Body of pancreas (tissue), 4 donors: Measurements from ENCODE around the gene MYL3. TPM values are rescaled to one million over a fixed set of nuclear protein-coding genes. Genes with fewer than 3 reads are reported as not detected.

Experiments used
- ATAC-seq: fragments of 150-250 bp; one replicate; pipeline ENCODE4 v1.9.1; 2016
- DNase-seq, 4 donors: peaks; one replicate each; pipeline ENCODE4 v3.0.0-alpha.2; 2019
- H3K27ac ChIP-seq, 4 donors: fragments of 200-600 bp; sonication (generic); 1 replicate in 3 of 4; 2 replicates in 1 of 4; pipeline versions ENCODE4 v1.5.1 to v1.6.1; 2016 to 2019; ENCODE audit warnings: mild to moderate bottlenecking in 1 of 4, mixed read lengths in 1 of 4, moderate library complexity in 1 of 4
- H3K27me3 ChIP-seq, 2 donors: fragments of 200-600 bp; sonication (generic); one replicate each; pipeline ENCODE4 v1.6.0; 2016; ENCODE audit warnings: mild to moderate bottlenecking in 1 of 2
- H3K36me3 ChIP-seq, 2 donors: fragments of 200-600 bp; sonication (generic); replicated peaks in 1 of 2; 2 replicates each; pipeline ENCODE4 v1.5.1; 2016; ENCODE audit warnings: low read depth in 2 of 2; ENCODE audit not compliant: insufficient read depth in 1 of 2
- H3K4me1 ChIP-seq: fragments of 200-600 bp; sonication (generic); one replicate; pipeline ENCODE4 v1.6.0; 2016
- H3K4me3 ChIP-seq, 2 donors: fragments of 200-600 bp; sonication (generic); 1 replicate in 1 of 2; 2 replicates in 1 of 2; pipeline ENCODE4 v1.5.1; 2016 to 2019
- H3K9me3 ChIP-seq, 3 donors: fragments of 200-600 bp; sonication (generic); 1 replicate in 2 of 3; 2 replicates in 1 of 3; pipeline ENCODE4 v1.5.1; 2016
- CTCF ChIP-seq, 7 experiments: fragments of 450-650 bp in 4 of 7; fragments of 200-600 bp in 3 of 7; sonication (generic) in 3 of 7; IDR thresholded peaks; one replicate each; pipeline ENCODE4 v1.5.1; 2016 to 2019; ENCODE audit warnings: antibody characterized with exemption in 7 of 7
- POLR2A ChIP-seq, 3 donors: fragments of 450-650 bp; IDR thresholded peaks; one replicate each; pipeline ENCODE4 v1.6.1; 2016; ENCODE audit warnings: antibody characterized with exemption in 3 of 3, mild to moderate bottlenecking in 2 of 3
- WGBS, 2 donors: methylation state at CpG; one replicate each; pipeline ENCODE4 v1.1.5; 2017; 5-methylcytosine and 5-hydroxymethylcytosine counted together
- intact Hi-C: fragments of 100-400 bp; cut with DNase I; formaldehyde crosslinking; loops from one replicate; pipeline ENCODE4 v1.15.1; 2023
- total RNA-seq, 2 donors: library from RNA; depleted of rRNA; stranded (reverse); fragments of >200 nt; gene quantifications; one replicate each; pipeline ENCODE4 v1.1.0, GENCODE V29; 2016

MYL3 gene
- total RNA-seq, 2 donors from 2014 or later = 10.4 TPM; not detected in 1

- no peak for ATAC-seq
- no peak for TF ChIP-seq POLR2A (IDR thresholded peaks at IDR 0.05)
- no peak for TF ChIP-seq CTCF (IDR thresholded peaks at IDR 0.05)
- H3K27me3 ChIP-seq = no peaks in the 10 kb centered on the region
- H3K4me3 ChIP-seq = no peak overlapping the region
- intact Hi-C loops = no loop called here
- H3K27ac ChIP-seq = no peak overlapping the region
- WGBS, 2 donors = 44 to 57% methylated on average over 8 to 12 of the region's 12 CpGs
- H3K4me1 ChIP-seq = peaks cover 22% of the 10 kb centered on the region
- no peak for DNase-seq
- no peaks in the 10 kb centered on the region for H3K9me3 ChIP-seq
- no peaks in the 10 kb centered on the region for H3K36me3 ChIP-seq
Measured at GRCh38 chr3:46865031-46865507, 1.8 kb upstream of the MYL3 start.

DNA sequence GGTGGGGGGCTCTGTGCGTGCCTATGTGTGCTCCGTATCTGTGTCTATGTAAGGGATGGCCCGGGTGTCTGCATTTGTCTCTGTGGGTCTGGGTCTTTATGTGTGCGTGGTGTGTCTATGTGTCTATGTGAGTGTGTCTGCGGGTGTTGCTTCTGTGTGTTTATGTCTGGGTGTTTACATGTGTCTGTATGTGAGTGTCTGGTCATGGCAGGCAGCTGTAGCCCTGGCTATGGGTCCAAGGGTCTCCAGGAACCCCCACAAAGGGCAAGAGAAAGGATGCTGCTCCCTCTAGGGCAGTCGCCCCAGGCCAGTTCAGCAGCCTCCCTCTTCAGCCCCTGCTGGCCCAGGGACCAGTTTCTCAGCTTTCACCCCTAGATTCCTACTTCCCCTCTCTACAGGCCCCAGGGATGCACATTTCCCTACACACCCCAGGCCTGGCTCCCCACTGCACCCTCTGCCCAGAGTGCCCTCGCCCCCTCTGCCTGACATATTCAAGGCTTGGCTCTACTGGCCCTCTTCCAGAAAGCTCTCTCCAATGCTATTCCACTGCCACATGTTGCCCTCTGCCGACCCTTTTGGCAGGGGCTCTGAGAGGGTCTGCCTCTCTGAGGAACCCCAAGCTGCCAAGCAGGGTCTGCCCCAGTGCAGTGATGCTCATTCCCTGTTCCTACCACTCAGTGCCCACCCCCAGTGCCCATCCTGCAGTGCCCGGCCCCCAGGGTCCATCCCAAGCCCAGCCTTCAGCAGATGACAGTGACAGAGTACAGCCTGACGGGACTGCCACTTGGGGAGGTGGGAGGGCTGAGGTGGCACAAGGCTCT, 1.0 kb upstream of the MYL3 start:
- DNase-seq = no peak
- intact Hi-C loops = no loop called here
- no peaks in the 10 kb centered on the region for H3K9me3 ChIP-seq
- no peak overlapping the region for H3K27ac ChIP-seq
- TF ChIP-seq POLR2A (IDR thresholded peaks at IDR 0.05) = no peak
- TF ChIP-seq CTCF (IDR thresholded peaks at IDR 0.05) = no peak
- H3K36me3 ChIP-seq = no peaks in the 10 kb centered on the region
- WGBS, 2 donors = 66 to 84% methylated on average over 6 to 10 of the region's 10 CpGs
- H3K27me3 ChIP-seq = no peaks in the 10 kb centered on the region
- H3K4me3 ChIP-seq = no peak overlapping the region
- ATAC-seq = no peak
- peaks cover 22% of the 10 kb centered on the region for H3K4me1 ChIP-seq

- Histone ChIP-seq H3K4me1 (peaks cover 12% of the 10 kb centered on the region), H3K9me3 (no peaks in the 10 kb centered on the region), H3K4me3 (no peak overlapping the region), H3K27ac (no peak overlapping the region), H3K27me3 (no peaks in the 10 kb centered on the region), H3K36me3 (no peaks in the 10 kb centered on the region)
- no peak for ATAC-seq
- intact Hi-C loops = no loop called here
- 73 to 89% methylated on average over 4 to 7 of the region's 7 CpGs for WGBS, 2 donors
- peak in 1 of 4 donors; percentile 7 for DNase-seq
- no peak for TF ChIP-seq CTCF (IDR thresholded peaks at IDR 0.05)
- no peak for TF ChIP-seq POLR2A (IDR thresholded peaks at IDR 0.05)
Measured at GRCh38 chr3:46862369-46863025, 747 bp downstream of the MYL3 start.

DNA sequence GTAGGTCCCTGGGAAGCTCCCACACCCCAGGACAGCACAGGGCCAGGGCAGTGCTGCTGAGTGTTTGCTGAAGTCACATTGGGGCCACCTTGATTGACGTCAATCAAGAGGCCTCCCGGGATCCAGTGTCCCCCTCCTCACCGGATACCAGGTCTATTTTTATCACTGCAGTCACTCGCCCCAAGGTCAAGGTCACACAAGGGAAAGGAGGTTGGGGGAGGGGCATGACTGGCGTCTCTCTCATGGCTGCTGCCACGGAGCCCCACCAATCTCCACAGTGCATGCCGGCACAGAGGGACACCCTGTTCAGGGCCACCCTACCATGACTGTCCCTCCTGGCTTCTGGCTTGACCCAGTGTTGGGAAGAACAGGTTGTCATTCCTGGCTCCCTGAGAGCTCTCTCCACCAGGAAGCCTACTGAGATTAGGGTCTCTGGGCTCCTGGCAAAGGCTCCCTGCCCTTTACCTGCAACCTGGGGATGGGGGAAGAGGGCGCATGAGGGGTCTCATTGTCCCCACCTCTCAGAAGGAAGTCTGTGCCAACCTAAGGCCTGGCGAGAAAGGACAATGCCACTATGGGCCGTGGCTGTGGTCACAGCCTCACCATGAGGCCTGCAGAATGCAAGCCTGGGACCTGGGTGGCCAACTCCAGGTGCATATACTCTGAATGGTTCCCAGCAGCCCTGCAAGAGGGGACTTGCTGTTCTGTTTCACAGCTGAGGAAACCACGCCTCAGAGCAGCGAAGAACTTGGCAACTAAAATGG, 1.5 kb downstream of the MYL3 start:
- Histone ChIP-seq H3K4me3 (no peak overlapping the region), H3K9me3 (no peaks in the 10 kb centered on the region), H3K27me3 (no peaks in the 10 kb centered on the region), H3K36me3 (no peaks in the 10 kb centered on the region), H3K4me1 (peaks cover 5% of the 10 kb centered on the region), H3K27ac (no peak overlapping the region)
- peak in 1 of 4 donors; percentile 17 for DNase-seq
- TF ChIP-seq POLR2A (IDR thresholded peaks at IDR 0.05) (no peak), CTCF (IDR thresholded peaks at IDR 0.05) (no peak)
- intact Hi-C loops = no loop called here
- 56 to 72% methylated on average over 9 to 12 of the region's 12 CpGs for WGBS, 2 donors
- no peak for ATAC-seq
